SK-N-SH (cell line): Measurements from ENCODE around the gene LPIN1. TPM values are rescaled to one million over a fixed set of nuclear protein-coding genes. Genes with fewer than 3 reads are reported as not detected.

Experiments used
- CTCF ChIA-PET: fragments of 300-600, 350-600 bp; formaldehyde crosslinking; extraction: SDS; loops from one replicate; lab custom pipeline; 2021; lab: Yijun Ruan, JAX
- POLR2A ChIA-PET: fragments of 350-600 bp; sonication (Branson Sonifier 250); formaldehyde crosslinking; extraction: SDS; loops from one replicate; lab custom pipeline; 2020; ENCODE audit warnings: antibody characterized with exemption, inconsistent platforms; lab: Yijun Ruan, JAX
- DNase-seq: peaks from one replicate; pipeline ENCODE4 v3.0.0; 2012
- H2AFZ ChIP-seq: fragments of 200-600 bp; sonication (generic); 2 replicates; pipeline ENCODE4 v1.8.1; 2016; ENCODE audit warnings: antibody characterized with exemption, mild to moderate bottlenecking, low read depth
- H3F3A ChIP-seq: fragments of 200-600 bp; sonication (generic); replicated peaks from 2 replicates; pipeline ENCODE3; 2016; ENCODE audit warnings: antibody characterized with exemption, mild to moderate bottlenecking; ENCODE audit not compliant: insufficient read depth
- H3K27ac ChIP-seq, 2 experiments: fragments of 200-500 bp in 1 of 2; fragments of 200-600 bp in 1 of 2; sonication (Bioruptor generic) in 1 of 2; sonication (generic), shearing (Covaris generic) in 1 of 2; 2 replicates each; pipeline versions ENCODE4 v1.5.1 to v1.6.1; 2014 to 2016; ENCODE audit warnings: low read depth in 2 of 2, inconsistent platforms in 1 of 2, low read length in 1 of 2, mild to moderate bottlenecking in 1 of 2, mixed read lengths in 1 of 2
- H3K27me3 ChIP-seq: fragments of 200-600 bp; sonication (generic), shearing (Covaris generic); 2 replicates; pipeline ENCODE4 v1.6.1; 2016; ENCODE audit warnings: mixed run types; ENCODE audit not compliant: insufficient read depth
- H3K36me3 ChIP-seq, 2 experiments: fragments of 200-500 bp in 1 of 2; fragments of 200-600 bp in 1 of 2; sonication (Bioruptor generic) in 1 of 2; sonication (generic) in 1 of 2; replicated peaks in 1 of 2; 2 replicates each; pipeline versions ENCODE3 to v1.5.1; 2014 to 2016; ENCODE audit warnings: low read length in 1 of 2, mild to moderate bottlenecking in 1 of 2; ENCODE audit not compliant: insufficient read depth in 2 of 2, control insufficient read depth in 1 of 2
- H3K4me1 ChIP-seq, 2 experiments: fragments of 200-500 bp in 1 of 2; fragments of 200-600 bp in 1 of 2; sonication (Bioruptor generic) in 1 of 2; sonication (generic), shearing (Covaris generic) in 1 of 2; 2 replicates each; pipeline versions ENCODE4 v1.5.1 to v1.6.1; 2014 to 2016; ENCODE audit warnings: low read depth in 1 of 2, low read length in 1 of 2, mixed run types in 1 of 2; ENCODE audit not compliant: insufficient read depth in 2 of 2, control insufficient read depth in 1 of 2
- H3K4me2 ChIP-seq: fragments of 200-600 bp; sonication (generic), shearing (Covaris generic); 2 replicates; pipeline ENCODE4 v1.6.1; 2017; ENCODE audit warnings: mixed run types
- H3K4me3 ChIP-seq, 2 experiments: fragments of 200-500 bp in 1 of 2; fragments of 200-600 bp in 1 of 2; sonication (Bioruptor generic) in 1 of 2; sonication (generic), shearing (Covaris generic) in 1 of 2; 2 replicates each; pipeline versions ENCODE4 v1.5.1 to v1.8.1; 2014 to 2016; ENCODE audit warnings: low read depth in 2 of 2, inconsistent platforms in 1 of 2, low read length in 1 of 2, mild to moderate bottlenecking in 1 of 2, mixed read lengths in 1 of 2, moderate library complexity in 1 of 2
- H3K79me2 ChIP-seq: fragments of 200-600 bp; sonication (generic); 2 replicates; pipeline ENCODE4 v1.8.1; 2017; ENCODE audit warnings: mild to moderate bottlenecking; ENCODE audit not compliant: insufficient read depth
- H3K9ac ChIP-seq: fragments of 200-600 bp; sonication (generic); 2 replicates; pipeline ENCODE4 v1.6.1; 2017; ENCODE audit warnings: mixed run types
- H3K9me2 ChIP-seq: fragments of 200-600 bp; sonication (generic); 2 replicates; pipeline ENCODE4 v1.6.1; 2017; ENCODE audit warnings: mixed run types
- H3K9me3 ChIP-seq: fragments of 200-600 bp; sonication (generic); 2 replicates; pipeline ENCODE4 v1.6.1; 2017; ENCODE audit warnings: mixed run types, mild to moderate bottlenecking, moderate library complexity
- H4K20me1 ChIP-seq: fragments of 200-600 bp; sonication (generic); 2 replicates; pipeline ENCODE4 v1.6.1; 2017; ENCODE audit warnings: mild to moderate bottlenecking, mixed run types; ENCODE audit not compliant: insufficient read depth
- CHD2 ChIP-seq: fragments of 150-350 bp; IDR thresholded peaks from 2 replicates; pipeline ENCODE4 v1.6.1; 2018; ENCODE audit warnings: low read length; ENCODE audit not compliant: partially characterized antibody
- FOXJ3 ChIP-seq: sonication (generic); formaldehyde crosslinking; IDR thresholded peaks from 2 replicates; pipeline ENCODE4 v1.5.1; 2020; ENCODE audit warnings: mild to moderate bottlenecking, missing genetic modification reagents
- FOXM1 ChIP-seq: IDR thresholded peaks from 2 replicates; pipeline ENCODE4 v1.4.0; 2012; ENCODE audit warnings: low read depth, mild to moderate bottlenecking
- MXI1 ChIP-seq: IDR thresholded peaks from 2 replicates; pipeline ENCODE4 v1.6.1; 2012; ENCODE audit warnings: mild to moderate bottlenecking, low read depth, low read length, improper control_type of control experiment
- RCOR1 ChIP-seq: fragments of 150-350 bp; IDR thresholded peaks from 2 replicates; pipeline ENCODE4 v1.6.1; 2017; ENCODE audit warnings: antibody characterized with exemption, low read length
- REST ChIP-seq: IDR thresholded peaks from 2 replicates; pipeline ENCODE4 v1.6.1; 2012; ENCODE audit warnings: mild to moderate bottlenecking, low read depth, low read length, moderate library complexity
- SMC3 ChIP-seq: IDR thresholded peaks from 2 replicates; pipeline ENCODE4 v1.6.1; 2012; ENCODE audit warnings: low read depth, low read length, improper control_type of control experiment
- TAF1 ChIP-seq: IDR thresholded peaks from 2 replicates; pipeline ENCODE4 v1.6.1; 2012; ENCODE audit warnings: low read depth, mild to moderate bottlenecking, low read length, moderate library complexity, borderline replicate concordance
- YY1 ChIP-seq: IDR thresholded peaks from 2 replicates; pipeline ENCODE4 v1.4.0; 2012; ENCODE audit warnings: low read depth, mild to moderate bottlenecking
- WGBS: methylation state at CpG from one replicate; pipeline ENCODE4 v1.1.6; 2017; ENCODE audit warnings: low lambda C conversion rate; 5-methylcytosine and 5-hydroxymethylcytosine counted together
- polyA plus RNA-seq, 3 experiments: library from polyadenylated mRNA; depleted of rRNA; stranded (reverse); fragments of >200 nt; gene quantifications; 2 replicates each; pipeline ENCODE4 v1.2.3, GENCODE V29; 2012

LPIN1 gene
- polyA plus RNA-seq, 1 of the 3 experiments (the other 2 are of a cell fraction): 22.1 TPM

- Histone ChIP-seq H3F3A (peaks cover 3% of the 10 kb centered on the region), H3K4me3 (no peak overlapping the region), H3K4me1 (peaks cover 31 to 70% of the 10 kb centered on the region in 2 experiments), H4K20me1 (peaks cover 55% of the 10 kb centered on the region), H3K36me3 (no peaks in the 10 kb centered on the region), H3K9ac (no peak overlapping the region), H2AFZ (no peak overlapping the region), H3K79me2 (peaks cover 64% of the 10 kb centered on the region), H3K9me2 (no peaks in the 10 kb centered on the region), H3K9me3 (no peaks in the 10 kb centered on the region), H3K27me3 (no peaks in the 10 kb centered on the region), H3K4me2 (no peak overlapping the region), H3K27ac (peak overlapping the region in 1 of 2 experiments; percentile 56; a peak in 1 of 4 replicates)
- no peak for DNase-seq
- WGBS: 89% methylated on average over 13 of the region's 13 CpGs
- CTCF ChIA-PET: interaction anchor here (0.8 to 32.6 kb wide), 8 partner anchors 10 to 59 kb away, joined by 3 to 873 read pairs (median 5); no protein-coding TSS in a partner anchor
- POLR2A ChIA-PET: interaction anchor here (1.2 to 2.8 kb wide), 3 partner anchors 13 to 53 kb away, joined by 3 to 8 read pairs (median 3); no protein-coding TSS in a partner anchor
- TF ChIP-seq RCOR1 (no peak), FOXJ3 (CRISPR knock-in tag) (no peak), YY1 (no peak), CHD2 (no peak), REST (no peak), TAF1 (no peak)
These were observed 2.6 kb downstream of the LPIN1 start for GRCh38 chr2:11748861-11749645.

- Histone ChIP-seq H2AFZ (no peak overlapping the region), H3K4me1 (peaks cover 32 to 69% of the 10 kb centered on the region in 2 experiments)
- 92% methylated on average over 13 of the region's 13 CpGs for WGBS
- CTCF ChIA-PET: interaction anchor here (0.8 to 32.6 kb wide), 8 partner anchors 11 to 60 kb away, joined by 3 to 873 read pairs (median 5); no protein-coding TSS in a partner anchor
- TF ChIP-seq FOXM1 (no peak), SMC3 (no peak), MXI1 (peak; percentile 28; the same call in 1 of the 2 replicates)
- TF ChIP-seq, all 33 proteins: peak for 1
- peaks cover 68% of the 10 kb centered on the region for H3K79me2 ChIP-seq
- no peak overlapping the region for H3K4me3 ChIP-seq
- no peaks in the 10 kb centered on the region for H3K27me3 ChIP-seq
- no peak overlapping the region for H3K4me2 ChIP-seq
- H3K9me3 ChIP-seq: no peaks in the 10 kb centered on the region
- peaks cover 3% of the 10 kb centered on the region for H3F3A ChIP-seq
- H3K9ac ChIP-seq: no peak overlapping the region
- no peaks in the 10 kb centered on the region for H3K36me3 ChIP-seq
- DNase-seq: peak; percentile 71
- H3K27ac ChIP-seq: peak overlapping the region in 1 of 2 experiments; percentile 56; a peak in 2 of 4 replicates
- no peaks in the 10 kb centered on the region for H3K9me2 ChIP-seq
- POLR2A ChIA-PET: interaction anchor here (1.1 to 1.7 kb wide), 3 partner anchors 14 to 54 kb away, joined by 3 read pairs; no protein-coding TSS in a partner anchor
- H4K20me1 ChIP-seq: peaks cover 63% of the 10 kb centered on the region
These were observed 3.4 kb downstream of the LPIN1 start for GRCh38 chr2:11749646-11750349.
